Activated CD8-positive, alpha-beta memory T cell treated with anti-CD3 and anti-CD28 coated beads, Interleukin-2, amount 50 U/mL, for 24 hours (primary cell): ENCODE results near the gene GMNN.
"Not testable (repeated sequence)": the region's sequence is repeated elsewhere in the genome, so short reads cannot be mapped to it uniquely, and the experiment has no call there.

Experiments used
- DNase-seq: peaks from one replicate; pipeline ENCODE4 v3.0.0-alpha.2; 2020; ENCODE audit errors: extremely low read depth

GMNN gene

DNA sequence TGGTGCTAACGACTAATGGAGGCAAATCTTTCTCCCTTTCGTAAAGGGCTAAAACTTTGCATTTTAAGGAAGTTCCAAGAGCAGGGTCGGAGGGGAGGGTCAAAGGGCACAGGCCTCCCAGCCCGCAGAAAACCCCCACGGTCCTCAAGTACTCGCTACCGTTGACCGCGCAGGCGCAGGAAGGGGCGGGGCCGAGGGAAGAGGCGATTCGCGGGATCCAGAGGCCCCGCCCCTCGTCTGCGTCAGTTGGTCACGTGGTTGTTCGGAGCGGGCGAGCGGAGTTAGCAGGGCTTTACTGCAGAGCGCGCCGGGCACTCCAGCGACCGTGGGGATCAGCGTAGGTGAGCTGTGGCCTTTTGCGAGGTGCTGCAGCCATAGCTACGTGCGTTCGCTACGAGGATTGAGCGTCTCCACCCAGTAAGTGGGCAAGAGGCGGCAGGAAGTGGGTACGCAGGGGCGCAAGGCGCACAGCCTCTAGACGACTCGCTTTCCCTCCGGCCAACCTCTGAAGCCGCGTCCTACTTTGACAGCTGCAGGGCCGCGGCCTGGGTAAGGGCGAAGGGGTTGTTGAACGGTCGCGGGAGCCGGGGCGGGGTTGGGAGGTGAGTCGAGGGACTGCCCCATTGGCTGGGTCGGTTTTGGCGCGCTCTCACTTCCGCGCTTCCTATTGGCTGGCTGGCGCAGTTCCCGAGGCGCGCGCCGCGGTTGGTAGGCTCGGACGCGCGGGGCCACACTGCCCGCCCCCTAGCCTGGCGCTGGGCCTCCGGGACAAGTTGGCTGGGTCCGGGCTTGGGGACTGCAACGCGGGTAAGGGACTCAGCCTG, at the start of gene GMNN:
Gene GMNN (plus strand): TSS at position 242 of the 824 bp plus-strand sequence. CDS start 2,310 bp downstream, outside the sequence.
- peak; percentile 95 for DNase-seq

DNA sequence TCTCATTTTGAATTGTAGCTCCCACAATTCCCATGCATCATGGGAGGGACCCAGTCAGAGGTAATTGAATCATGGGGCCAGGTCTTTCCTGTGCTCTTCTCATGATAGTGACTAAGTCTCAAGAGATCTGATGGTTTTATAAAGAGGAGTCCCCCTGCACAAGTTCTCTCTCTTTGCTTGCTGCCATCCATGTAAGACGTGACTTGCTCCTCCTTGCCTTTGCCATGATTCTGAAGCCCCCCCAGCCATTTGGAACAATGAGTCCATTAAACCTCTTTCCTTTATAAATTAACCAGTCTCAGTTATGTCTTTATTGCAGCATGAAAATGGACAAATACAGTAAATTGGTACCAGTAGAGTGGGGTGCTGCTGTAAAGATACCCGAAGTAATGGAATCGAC, 44.1 kb upstream of the GMNN start:
- DNase-seq: not testable (repeated sequence)

DNA sequence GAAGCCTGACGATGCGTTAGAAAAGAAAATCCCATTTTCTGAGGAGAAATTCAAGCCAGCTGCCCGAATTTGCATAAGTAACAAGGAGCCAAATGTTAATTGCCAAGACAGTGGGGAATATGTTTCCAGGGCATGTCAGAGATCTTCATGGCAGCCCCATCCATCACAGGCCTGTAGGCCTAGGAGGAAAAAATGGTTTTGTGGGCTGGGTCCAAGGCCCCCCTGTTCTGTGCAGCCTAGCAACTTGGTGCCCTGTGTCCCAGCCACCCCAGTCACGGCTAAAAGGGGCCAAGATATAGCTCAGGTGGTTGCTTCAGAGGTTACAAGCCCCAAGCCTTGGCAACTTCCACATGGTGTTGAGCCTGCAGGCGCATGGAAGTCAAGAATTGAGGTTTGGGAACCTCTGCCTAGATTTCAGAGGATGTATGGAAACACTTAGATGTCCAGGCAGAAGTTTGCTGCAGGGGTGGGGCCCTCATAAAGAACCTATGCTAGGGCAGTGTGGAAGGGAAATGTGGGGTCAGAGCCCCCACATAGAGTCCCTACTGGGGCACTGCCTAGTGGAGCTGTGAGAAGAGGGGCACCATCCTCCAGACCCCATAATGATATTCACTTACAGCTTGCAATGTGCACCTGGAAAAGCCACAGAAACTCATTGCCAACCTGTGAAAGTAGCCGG, 43.1 kb upstream of the GMNN start:
- DNase-seq: not testable (repeated sequence)

DNA sequence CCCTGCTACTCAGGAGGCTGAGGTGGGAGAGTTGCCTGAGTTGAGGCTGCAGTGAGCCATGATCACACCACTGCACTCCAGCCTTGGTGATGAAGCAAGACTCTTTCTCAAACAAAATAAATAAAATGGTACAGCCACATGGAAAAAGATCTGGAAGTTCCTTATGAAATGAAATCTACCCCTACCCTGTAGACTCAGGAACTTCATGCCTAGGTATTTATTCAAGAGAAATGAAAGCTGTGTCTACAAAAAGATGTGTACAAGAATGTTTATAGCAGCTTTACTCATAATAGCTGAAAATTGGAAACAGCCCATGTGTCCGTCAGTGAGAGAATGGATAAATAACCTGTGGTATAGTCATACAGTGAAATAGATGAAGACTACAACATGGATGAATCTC, 40.6 kb upstream of the GMNN start:
- no peak for DNase-seq

DNA sequence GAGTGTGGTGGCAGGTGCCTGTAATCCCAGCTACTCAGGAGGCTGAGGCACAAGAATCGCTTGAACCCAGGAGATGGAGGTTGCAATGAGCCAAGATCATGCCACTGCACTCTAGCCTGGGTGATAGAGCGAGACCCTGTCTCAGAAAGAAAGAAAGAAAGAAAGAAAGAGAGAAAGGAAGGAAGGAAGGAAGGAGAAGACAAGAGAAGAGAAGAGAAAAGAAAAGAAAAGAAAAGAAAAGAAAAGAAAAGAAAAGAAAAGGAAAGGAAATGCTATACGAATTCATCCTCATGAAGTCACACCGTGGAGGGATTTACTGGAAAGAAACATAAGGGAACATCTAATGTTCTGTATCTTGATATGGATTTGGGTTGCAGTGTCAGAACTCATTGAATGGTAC, 40.0 kb upstream of the GMNN start:
- not testable (repeated sequence) for DNase-seq

DNA sequence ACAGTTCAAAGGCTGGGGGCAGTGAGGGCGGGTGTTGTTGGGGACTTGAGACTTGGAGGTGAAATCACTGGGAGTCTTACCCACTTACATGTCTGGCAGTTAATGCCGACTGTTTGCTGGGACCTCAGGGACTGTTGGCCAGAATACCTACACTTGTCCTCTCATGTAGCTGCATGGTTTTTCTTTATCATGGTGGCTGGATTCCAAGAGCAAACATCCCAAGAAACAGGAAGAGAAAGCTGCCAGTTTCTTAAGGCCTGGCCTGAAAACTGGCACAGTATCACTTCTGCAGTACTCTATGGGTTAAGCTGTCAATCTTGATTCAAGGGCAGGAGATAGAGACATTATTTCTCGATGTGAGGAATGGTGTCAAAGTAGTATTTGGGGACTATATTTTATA, 36.0 kb upstream of the GMNN start:
- no peak for DNase-seq

DNA sequence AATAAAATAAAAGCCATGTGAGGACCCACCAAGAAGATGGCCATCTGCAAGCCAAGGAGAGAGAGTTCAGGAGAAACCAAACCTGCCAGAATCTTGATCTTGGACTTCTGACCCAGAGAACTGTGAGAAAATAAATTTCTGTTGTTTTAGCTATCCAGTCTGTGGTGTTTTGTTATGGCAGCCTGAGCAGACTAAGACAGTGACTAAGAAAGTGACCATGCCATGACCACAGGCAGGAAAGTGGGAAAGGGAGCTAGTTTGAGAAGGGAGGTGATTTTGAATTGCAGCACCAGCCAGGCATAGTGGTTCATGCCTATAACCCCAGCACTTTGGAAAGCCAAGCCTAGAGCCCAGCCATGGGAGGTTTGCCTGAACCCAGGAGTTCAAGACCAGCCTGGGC, 33.9 kb upstream of the GMNN start:
- no peak for DNase-seq

DNA sequence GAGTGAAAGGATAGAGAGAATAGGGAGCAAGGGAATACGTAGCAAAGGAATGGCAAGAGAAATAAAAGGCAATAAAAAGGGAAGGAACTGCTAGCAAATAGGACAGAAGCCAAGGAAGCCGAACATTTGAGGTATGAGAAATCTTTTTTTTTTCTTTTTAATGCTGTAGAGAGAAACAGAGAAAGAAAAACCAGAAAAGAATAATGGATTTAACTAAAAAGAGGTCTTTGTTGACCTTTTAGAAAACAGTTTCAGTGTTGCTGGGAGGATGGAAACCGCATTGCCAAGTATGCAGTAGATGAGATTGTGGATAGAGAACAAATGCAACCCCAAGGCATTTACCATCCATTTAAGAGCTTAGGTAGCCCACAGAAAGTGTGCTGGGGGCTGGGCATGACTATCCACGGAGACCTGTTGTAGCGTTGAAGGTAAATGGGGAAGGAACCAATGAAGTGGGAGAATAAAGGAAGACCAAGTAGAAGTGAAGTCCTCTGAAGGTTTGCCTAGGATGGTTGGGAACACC, 32.5 kb upstream of the GMNN start:
- no peak for DNase-seq

DNA sequence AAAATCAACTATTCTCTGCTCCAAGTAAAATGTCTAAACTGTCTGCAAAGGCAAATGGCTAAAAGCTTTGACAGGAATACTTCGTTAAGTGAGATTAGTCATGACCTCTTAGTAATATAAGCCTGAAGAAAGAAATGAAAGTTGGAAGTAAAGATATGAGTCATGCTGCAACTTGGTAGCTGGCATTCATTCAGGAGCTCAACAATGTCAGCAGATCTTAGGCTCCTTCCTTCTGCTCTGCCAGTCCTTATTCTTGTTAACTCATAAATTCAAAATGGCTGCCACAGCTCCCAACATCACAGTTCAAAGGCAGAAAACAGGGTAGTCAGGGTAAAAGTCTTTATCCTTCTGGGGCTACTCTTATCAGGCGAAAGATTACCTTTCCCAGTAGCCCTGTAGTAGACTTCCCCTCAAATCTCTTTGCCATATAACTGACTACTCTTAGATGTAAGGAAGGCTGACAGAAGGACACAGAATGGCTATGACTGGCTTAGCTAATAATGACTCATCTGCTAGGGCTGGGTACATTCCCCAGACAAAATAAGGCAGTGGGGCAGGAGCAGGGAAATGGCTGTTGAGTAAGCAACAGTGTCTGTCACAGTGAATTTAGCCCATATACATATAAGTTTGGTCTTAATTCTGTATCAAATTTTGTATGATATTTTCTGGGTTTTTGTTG, 31.3 kb upstream of the GMNN start:
- no peak for DNase-seq

DNA sequence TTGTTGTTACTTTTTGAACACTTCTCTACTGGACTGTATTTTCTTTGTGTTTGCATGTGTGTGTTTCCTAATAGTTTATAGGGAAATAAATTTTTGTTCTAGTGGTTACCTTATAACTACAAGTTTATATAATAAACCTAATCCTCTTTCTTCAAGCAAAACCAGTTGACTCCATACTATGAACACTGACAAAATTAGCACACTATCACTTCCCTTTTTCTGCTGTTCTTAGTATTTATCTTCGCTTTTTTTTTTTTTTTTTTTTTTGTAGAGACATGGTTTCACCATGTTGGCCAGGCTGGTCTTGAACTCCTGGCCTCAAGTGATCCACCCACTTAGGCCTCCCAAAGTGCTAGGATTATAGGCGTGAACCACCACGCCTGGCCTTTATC, 30.8 kb upstream of the GMNN start:
- DNase-seq: no peak

DNA sequence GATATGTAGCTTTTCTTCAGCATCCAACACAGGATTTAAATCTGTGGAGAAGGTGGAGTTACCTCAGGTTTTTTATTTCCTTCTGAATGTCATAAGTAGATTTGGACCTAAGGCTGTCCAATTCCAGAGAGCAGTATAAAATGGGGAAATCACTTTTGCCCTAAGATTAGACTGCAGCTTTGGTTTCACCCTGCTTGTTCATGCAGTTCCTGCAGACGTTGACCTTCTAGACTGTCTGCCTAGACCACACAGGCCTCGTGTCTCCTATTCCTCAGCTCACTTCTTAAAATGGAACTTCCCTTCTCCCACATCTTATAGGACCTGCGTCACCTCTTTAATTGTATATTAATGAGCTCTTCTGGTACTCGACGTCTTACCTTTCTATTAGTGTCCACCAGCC, 29.8 kb upstream of the GMNN start:
- no peak for DNase-seq

DNA sequence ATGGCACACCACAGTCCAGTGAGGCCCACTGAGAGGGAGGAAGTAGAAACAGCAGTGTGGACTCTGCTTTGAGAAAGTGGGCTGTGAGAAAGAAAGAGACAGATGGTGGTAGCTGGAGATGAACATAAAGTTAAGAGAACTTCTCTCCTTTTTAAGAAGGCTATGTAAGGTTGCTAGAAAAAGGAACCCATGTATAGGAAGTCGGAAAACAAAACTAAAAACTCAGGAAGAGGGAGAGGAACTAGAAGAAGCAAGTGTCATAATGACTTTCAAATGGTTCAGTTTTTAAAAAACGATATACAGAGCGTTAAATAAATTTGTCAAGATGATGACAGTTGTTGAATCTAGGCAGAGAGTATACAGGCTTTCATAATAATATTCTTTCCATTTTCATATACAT, 25.4 kb upstream of the GMNN start:
- DNase-seq: no peak

DNA sequence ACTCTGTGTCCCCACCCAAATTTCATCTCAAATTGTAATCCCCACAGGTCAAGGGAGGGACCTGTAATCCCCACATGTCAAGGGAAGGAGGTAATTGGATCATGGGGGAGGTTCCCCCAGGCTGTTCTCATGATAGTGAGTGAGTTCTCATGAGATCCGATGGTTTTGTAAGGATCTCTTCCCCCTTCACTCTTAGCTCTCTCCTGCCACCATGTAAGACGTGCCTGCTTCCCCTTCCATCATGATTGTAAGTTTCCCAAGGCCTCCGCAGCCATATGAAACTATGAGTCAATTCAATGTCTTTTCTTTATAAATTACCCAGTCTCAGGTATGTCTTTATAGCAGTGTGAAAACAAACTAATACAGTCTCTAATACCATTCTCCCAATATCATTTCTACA, 23.9 kb upstream of the GMNN start:
- not testable (repeated sequence) for DNase-seq

DNA sequence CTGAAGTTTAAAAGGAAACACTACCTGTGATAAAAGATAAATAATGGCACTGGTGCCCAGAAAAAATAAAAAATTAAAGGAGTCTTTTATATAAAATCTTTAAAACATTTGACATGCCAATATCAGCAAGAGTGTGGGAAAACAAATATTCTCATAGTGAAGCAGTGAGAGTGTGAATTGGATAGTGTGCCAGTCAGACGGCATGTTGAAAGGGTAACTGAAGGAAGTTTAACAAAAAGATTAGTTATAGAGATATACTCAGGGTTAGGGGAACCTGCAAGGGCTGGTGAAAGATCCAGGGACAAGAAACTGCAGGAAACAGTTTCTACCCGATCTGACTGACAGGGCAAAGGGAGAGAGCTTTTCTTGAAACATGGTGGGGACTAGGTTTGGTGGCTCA, 22.2 kb upstream of the GMNN start:
- DNase-seq: no peak

DNA sequence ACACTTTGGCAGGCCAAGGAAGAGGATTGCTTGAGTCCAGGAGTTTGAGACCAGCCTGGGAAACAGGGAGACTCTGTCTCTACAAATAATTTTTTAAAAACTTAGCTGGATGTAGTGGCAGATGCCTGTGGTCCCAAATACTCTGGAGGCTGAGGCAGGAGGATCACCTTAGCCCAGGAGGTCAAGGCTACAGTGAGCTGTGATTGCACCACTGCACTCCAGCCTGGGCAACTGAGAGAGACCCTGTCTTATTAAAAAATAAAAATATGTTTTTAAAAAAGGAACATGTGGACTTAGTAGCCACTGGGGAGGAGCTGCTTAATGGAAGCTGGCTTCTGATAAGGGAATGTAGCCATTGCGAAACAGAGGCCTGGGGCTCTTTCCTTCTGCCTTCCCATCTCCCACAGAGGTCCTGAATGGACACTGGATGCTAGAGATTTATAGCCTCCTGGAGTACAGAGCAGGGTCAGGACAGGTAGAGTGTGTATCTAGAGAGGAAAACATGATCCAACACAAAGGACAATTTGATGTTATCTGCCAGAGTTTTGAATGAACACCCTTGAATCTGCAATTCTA, 21.7 kb upstream of the GMNN start:
- DNase-seq: no peak

DNA sequence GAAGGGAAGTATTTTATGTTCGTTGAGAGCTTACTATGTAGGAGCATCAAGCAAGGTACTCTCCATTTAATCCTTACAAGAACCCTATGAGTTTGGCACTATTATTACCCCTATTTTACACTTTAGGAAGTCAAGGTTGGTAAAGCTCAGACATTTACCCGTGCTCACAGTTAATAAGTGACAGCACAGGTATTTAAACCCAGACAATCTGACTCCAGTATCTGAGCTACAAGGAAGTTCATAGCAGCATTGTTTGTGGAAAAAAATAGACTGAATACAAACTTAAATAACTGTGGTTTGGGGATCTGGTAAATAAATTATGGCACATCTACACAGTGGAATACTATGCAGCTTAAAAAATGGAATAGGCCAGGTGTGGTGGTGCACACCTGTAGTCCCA, 21.2 kb upstream of the GMNN start:
- DNase-seq: no peak

DNA sequence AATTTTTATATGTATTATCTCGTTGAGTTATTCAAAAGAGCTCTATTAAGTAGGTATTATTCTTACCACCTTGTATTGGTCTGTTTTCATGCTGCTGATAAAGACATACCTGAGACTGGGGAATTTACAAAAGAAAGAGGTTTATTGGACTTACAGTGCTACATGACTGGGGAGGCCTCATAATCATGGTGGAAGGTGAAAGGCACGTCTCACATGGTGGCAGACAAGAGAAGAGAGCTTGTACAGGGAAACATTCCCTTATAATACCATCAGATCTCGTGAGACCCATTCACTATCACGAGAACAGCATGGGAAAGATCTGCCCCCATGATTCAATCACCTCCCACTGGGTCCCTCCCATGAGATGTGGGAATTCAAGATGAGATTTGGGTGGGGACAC, 20.4 kb upstream of the GMNN start:
- DNase-seq: not testable (repeated sequence)

DNA sequence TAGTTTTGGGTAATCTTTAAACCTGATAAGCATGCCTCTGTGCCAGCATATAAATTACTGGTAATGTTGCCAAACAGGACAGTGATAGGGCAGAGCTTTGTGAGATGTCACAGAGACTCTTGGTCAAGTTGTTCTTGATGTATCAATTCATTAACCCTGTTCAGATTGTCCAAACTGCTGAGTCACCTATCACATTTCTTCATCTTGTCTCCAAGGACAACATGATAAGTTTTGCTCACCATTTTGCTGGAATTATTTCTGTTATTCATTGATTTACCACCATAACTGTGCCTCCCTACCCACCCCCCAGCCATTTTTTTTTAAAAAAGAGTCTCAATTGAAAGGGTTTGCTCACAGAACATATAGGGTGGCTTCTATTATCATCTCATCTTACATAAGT, 19.5 kb upstream of the GMNN start:
- DNase-seq: no peak

DNA sequence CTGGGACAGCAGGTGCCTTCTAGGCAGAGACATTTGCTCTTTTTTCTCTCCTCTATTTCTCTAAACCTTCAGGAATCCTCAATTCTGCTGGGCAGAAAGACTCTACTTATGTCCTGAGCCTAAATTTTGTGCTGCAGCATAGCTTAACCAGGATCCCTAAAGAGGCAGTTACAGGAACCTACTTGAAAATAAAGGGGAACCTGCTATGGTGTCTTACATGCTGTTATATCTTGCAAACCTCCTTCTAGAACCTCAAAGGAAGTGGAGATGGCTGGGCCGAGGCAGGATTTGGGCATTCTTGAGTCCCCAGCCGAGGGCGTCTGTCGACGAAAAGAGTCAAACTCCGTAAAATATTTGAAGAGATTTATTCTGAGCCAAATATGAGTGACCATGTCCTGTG, 17.1 kb upstream of the GMNN start:
- DNase-seq: no peak

DNA sequence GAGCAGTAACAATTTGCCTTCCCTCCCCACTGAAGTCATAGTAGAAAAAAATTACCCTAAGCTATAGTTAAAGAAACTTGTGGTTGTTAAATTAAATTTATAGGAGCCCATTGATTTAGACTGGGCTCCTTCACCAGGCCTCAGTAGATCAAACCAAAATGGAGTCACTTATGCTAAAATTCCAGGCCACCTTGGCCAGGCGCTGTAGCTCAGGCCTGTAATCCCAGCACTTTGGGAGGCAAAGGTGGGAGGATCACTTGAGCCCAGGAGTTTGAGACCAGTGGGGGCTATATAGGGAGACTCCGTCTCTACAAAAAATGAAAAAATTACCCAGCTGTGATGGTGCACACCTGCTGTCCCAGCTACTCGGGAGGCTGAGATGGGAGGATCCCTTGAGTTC, 15.0 kb upstream of the GMNN start:
- DNase-seq: no peak

DNA sequence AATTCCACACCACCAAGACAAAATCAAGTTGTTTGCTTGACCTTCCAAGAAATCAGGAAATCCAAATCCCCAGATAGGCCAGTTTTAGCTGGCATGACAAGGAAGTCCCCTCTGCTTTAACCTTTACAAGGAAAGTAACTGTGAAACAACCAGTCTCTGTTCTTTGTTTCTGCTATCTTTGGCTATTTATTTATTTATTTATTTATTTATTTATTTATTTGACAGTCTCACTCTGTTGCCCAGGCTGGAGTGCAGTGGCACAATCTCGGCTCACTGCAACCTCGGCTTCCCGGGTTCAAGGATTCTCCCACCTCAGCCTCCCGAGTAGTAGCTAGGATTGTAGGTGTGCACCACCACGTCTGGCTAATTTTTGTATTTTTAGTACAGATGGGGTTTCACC, 14.5 kb upstream of the GMNN start:
- no peak for DNase-seq

DNA sequence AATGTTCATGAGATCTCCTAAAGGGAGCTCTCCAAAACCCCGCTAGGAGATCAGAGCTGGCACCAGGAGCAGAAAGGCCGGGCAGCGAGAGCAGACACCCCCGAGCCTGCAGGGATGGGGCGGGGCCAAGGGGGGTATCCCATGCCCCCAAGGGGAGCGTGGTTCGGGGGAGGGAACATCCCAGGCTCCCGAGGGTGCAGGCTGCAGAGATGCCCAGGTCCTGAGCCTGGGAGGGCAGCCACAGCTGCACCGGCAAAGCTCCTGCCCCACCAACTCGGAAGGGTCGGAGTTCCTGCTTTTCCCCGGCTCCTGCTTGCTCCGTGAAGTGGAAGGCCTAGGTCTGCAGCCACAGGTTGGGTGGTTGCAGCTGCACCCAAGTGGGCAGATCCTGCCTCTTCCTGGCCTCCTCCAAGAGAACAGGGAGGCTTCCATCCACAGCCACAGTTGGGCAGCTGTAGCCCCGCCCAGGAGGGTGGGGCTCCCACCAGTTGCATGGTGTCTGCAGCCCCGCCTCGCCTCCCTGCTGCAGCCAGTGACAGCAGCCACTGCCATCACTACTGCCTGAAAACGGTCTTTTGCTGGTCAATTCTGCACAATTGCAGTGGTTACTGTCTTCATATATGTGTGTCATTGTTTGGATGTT, 13.4 kb upstream of the GMNN start:
- DNase-seq: no peak
